MM.1S (cell line): Measurements from ENCODE around the gene TM9SF4.

Source experiments
- CTCF ChIP-seq: fragments of 300-600 bp; sonication (generic); IDR thresholded peaks from 2 replicates; pipeline ENCODE4 v1.5.1; 2016; ENCODE audit warnings: antibody characterized with exemption, low read length, mixed read lengths
- EZH2 ChIP-seq: fragments of 300-600 bp; sonication (generic); optimal IDR thresholded peaks from 2 replicates; pipeline ENCODE3; 2017; ENCODE audit warnings: low read depth, mild to moderate bottlenecking, antibody characterized with exemption, low read length, mixed read lengths

- TF ChIP-seq CTCF (no peak), EZH2 (no peak)
Observed at GRCh38 chr20:32116079-32116521, 6.6 kb downstream of the TM9SF4 start.
